Psoas muscle (tissue), 8 donors: ENCODE measurements around the gene CMTM4. TPM values are rescaled to one million over a fixed set of nuclear protein-coding genes. Genes with fewer than 3 reads are reported as not detected.

Experiments
- ATAC-seq, 4 donors: fragments of 200-7000 bp; cut with Tn5 transposase; one replicate each; pipeline ENCODE4 v1.9.1; 2020; ENCODE audit warnings: moderate library complexity in 3 of 4, mild to moderate bottlenecking in 2 of 4
- DNase-seq, 2 donors: peaks; one replicate each; pipeline ENCODE4 v3.0.0-alpha.2; 2020
- H3K27ac ChIP-seq: fragments of 200-600 bp; one replicate; pipeline ENCODE4 v1.8.0; 2022
- H3K27me3 ChIP-seq, 3 donors: fragments of 200-600 bp in 1 of 3; one replicate each; pipeline versions ENCODE4 v1.6.1 to v1.8.0; 2013 to 2022; ENCODE audit warnings: low read length in 2 of 3, mild to moderate bottlenecking in 2 of 3, moderate library complexity in 1 of 3; ENCODE audit not compliant: insufficient read depth in 3 of 3
- H3K36me3 ChIP-seq, 2 donors: fragments of 200-600 bp in 1 of 2; one replicate each; pipeline versions ENCODE4 v1.6.1 to v1.8.0; 2013 to 2022; ENCODE audit warnings: low read depth in 1 of 2, mild to moderate bottlenecking in 1 of 2, moderate library complexity in 1 of 2; ENCODE audit not compliant: insufficient read depth in 1 of 2
- H3K4me1 ChIP-seq: fragments of 200-600 bp; one replicate; pipeline ENCODE4 v1.8.0; 2022
- H3K4me3 ChIP-seq: fragments of 200-600 bp; one replicate; pipeline ENCODE4 v1.8.0; 2022; ENCODE audit warnings: mild to moderate bottlenecking
- H3K9me3 ChIP-seq: fragments of 200-600 bp; one replicate; pipeline ENCODE4 v1.8.0; 2022
- CTCF ChIP-seq: fragments of 200-600 bp; IDR thresholded peaks from one replicate; pipeline ENCODE4 v1.8.0; 2022; ENCODE audit warnings: antibody characterized with exemption
- WGBS, 3 donors: extraction: QIAGEN DNeasy Blood & Tissue Kit; methylation state at CpG; one replicate each; pipeline versions ENCODE4 v1.1.6 to v1.1.7; 2013; 5-methylcytosine and 5-hydroxymethylcytosine counted together
- intact Hi-C, 2 donors: fragments of 100-400 bp; cut with DNase I; formaldehyde crosslinking; loops; one replicate each; pipeline versions ENCODE4 v1.11.0 to v1.14.2; 2022
- polyA plus RNA-seq, 3 donors: library from polyadenylated mRNA; stranded (reverse); fragments of 200-250 nt; gene quantifications; one replicate each; pipeline ENCODE4 v1.2.3, GENCODE V29; 2013
- total RNA-seq, 4 donors: library from RNA; stranded (reverse); fragmentation: NEBNext Ultra II Directional in 2 of 4; extraction: Animal tissue kit (Norgen Biotek cat#: 25700) in 2 of 4; gene quantifications; one replicate each; pipeline versions ENCODE4 v1.2.1 to v1.2.4, GENCODE V29; 2021 to 2023
- donor health status: healthy with polysubstance abuse.
- donor health status: DM: no; HTN: no; CAD: no; lungs with moderate emphysema.
- donor health status: Bipolar disorder and iron deficiency.
- donor health status: healthy.
- donor health status: DM: yes; HTN: yes; CAD: no.
- donor health status: DM: no; HTN: no; CAD: no.
- donor health status: DM: no; HTN: no; CAD: no.
- donor health status: DM: yes; HTN: yes; CAD: no.

The CMTM4 gene
- total and polyA plus RNA-seq, 7 donors, result 2.3 to 10.3 (median 7.7) TPM

DNA sequence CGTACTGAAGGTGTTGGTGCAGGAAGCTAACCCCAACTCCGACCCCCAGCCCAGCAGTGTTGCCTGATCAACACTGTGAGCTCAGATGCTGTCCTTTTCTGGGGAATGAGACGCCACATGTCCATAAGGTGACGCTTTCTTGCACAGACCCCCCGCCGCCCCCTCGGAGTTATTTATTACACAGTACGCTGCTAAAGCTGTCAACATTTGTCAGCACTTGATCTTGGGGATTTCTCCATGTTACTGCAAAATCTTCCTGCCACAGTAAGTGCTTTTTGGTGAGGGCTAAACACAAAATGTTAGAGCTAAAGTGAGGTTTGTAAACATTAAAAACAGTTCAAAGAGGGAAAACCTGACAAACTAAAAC, 76.1 kb downstream of the CMTM4 start:
- Histone ChIP-seq H3K27me3 (no peaks in the 10 kb centered on the region), H3K27ac (peak overlapping the region; percentile 88), H3K4me3 (no peak overlapping the region), H3K4me1 (peaks cover 29% of the 10 kb centered on the region), H3K9me3 (no peaks in the 10 kb centered on the region), H3K36me3 (peaks cover 0 to 7% of the 10 kb centered on the region in 2 donors)
- ATAC-seq (no peak), DNase-seq (no peak)
- no peak for TF ChIP-seq CTCF
- intact Hi-C loops, result no loop called here
- WGBS, 3 donors, result 80 to 86% (median 83%) methylated on average over 8 of the region's 8 CpGs

DNA sequence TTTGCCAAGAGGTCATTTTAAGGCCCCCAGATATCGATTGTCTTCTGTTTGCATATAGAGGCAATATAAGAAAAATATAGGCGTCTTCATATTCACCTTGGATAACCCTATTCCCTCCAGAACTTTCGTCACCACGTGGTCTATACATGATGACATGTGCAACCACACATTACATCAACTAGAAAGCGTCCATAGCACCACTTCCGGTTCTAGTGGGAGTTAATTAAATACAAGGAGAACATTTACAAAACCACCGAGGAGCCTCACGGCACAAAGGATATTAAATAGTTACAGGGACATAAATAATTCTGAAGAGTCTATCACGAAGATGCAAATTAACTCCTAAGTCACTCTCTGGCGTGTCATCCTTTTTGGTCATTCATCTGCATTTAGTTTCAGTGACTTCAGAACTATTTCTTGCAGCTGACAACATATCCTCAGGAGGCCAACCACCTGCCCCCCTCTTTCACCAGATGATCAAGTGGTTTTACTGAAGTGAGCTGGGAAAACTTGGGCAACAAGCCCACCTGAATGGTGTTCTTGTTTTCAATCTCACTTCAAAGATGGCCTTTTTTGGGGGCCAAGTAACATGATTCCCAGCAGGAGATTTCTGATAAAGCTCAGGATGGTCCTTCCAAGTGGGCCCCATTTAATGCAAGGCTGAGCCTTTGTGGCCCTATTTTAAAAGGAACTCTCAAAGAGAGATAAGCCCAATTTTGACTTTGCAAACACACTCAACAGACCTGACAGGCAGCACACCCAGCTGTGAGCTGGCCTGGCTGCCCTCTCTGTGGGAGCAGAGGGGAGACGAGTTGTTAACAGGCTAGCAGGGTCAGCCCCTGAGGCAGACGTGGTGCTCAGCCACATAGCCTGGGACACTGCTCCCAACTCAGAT, 76.8 kb downstream of the CMTM4 start:
- ATAC-seq (peak; percentile 61 to 82 (median 78)), DNase-seq (no peak)
- Histone ChIP-seq H3K27ac (peak overlapping the region; percentile 88), H3K9me3 (no peaks in the 10 kb centered on the region), H3K36me3 (peaks cover 0 to 10% of the 10 kb centered on the region in 2 donors), H3K4me3 (no peak overlapping the region), H3K27me3 (no peaks in the 10 kb centered on the region), H3K4me1 (peaks cover 29% of the 10 kb centered on the region)
- 46 to 63% (median 51%) methylated on average over 12 of the region's 12 CpGs for WGBS, 3 donors
- TF ChIP-seq CTCF, result no peak
- intact Hi-C loops, result loop anchor here in 1 of 2 donors (10.0 kb wide), 1 partner anchor 75 kb away; the partner anchor contains the start of gene CMTM4

DNA sequence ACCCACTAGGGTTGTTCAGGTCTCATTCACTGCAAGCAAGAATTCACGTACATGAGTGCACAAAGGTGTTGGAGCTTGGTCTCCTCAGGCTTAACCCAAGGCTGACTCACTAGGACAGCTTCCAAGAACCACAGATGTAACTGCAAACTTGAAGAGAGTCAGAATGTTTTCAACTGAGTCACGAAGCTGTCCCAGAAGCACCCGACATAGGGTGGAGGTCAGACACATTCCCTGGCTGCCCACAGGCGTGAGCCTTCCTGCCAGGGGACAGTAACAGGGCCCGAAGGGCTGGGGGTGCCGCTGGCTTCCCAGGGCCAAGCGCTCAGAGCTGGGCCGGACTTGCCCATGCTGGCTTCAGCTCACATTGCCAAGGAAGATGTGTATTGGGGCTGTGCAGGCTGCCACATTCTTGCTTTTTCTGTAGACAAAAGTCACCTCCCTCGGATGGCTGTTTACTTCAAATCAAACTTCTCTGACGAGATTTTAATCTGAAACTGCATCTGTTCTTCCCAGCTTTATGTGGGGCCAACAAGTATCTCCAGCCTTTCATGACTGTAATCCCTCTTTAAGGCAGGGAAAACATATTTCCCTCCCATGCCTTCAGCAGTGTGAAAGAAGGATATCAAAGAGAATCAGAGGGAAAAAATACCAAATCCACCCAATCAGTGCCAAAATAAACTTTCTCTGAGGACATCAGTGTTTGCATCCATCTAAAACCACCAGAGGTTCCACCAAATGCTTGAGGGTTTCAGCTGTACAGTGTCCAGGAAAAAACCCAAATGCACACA, 77.8 kb downstream of the CMTM4 start:
- Histone ChIP-seq H3K9me3 (no peaks in the 10 kb centered on the region), H3K4me1 (peaks cover 29% of the 10 kb centered on the region), H3K4me3 (no peak overlapping the region), H3K36me3 (peaks cover 0 to 19% of the 10 kb centered on the region in 2 donors), H3K27me3 (no peaks in the 10 kb centered on the region), H3K27ac (peak overlapping the region; percentile 88)
- TF ChIP-seq CTCF, result no peak
- DNase-seq, result peak; percentile 61 to 73
- intact Hi-C loops, result loop anchor here in 1 of 2 donors (10.0 kb wide), 1 partner anchor 76 kb away; the partner anchor contains the start of gene CMTM4
- 54 to 74% (median 59%) methylated on average over 10 of the region's 10 CpGs for WGBS, 3 donors
- ATAC-seq, result peak; percentile 90 to 95 (median 93)

DNA sequence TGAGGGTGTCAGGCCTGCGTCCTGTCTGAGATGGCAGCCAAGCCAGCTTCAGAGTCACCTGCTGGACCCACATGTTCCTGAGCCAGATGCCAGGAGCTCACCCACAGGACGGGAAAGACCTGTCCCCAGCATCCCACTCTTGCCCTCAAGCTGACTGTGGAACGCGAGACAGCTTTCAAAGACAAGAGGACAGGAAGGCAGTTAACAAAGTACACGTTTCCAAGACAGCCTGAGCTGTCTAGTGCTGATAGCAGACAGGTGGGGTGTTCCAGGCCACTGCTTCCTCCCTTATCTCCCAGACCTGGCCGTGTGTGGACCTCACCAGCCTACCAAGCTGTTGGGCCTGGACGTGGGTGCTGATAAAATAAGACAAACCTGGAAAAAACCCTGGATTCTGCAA, 78.8 kb downstream of the CMTM4 start:
- ATAC-seq (no peak), DNase-seq (no peak)
- H3K4me1 ChIP-seq, result peaks cover 29% of the 10 kb centered on the region
- peaks cover 0 to 28% of the 10 kb centered on the region in 2 donors for H3K36me3 ChIP-seq
- WGBS, 3 donors, result 80 to 83% (median 82%) methylated on average over 7 of the region's 7 CpGs
- no peaks in the 10 kb centered on the region for H3K27me3 ChIP-seq
- H3K4me3 ChIP-seq, result no peak overlapping the region
- TF ChIP-seq CTCF, result no peak
- peak overlapping the region; percentile 88 for H3K27ac ChIP-seq
- intact Hi-C loops, result loop anchor here in 1 of 2 donors (10.0 kb wide), 1 partner anchor 77 kb away; the partner anchor contains the start of gene CMTM4
- H3K9me3 ChIP-seq, result no peaks in the 10 kb centered on the region
